Mammary epithelial cell (primary cell): ENCODE results near the gene APBA3.

Experiments used
- EZH2 ChIP-seq: IDR thresholded peaks from 2 replicates; pipeline ENCODE4 v1.6.1; 2012; ENCODE audit warnings: low read length, inconsistent platforms, borderline replicate concordance
- TF ChIP-seq, protein P1 (sequence below), 2 donors: IDR thresholded peaks in 1 of 2; conservative IDR thresholded peaks in 1 of 2; 2 replicates each; pipeline ENCODE4 v1.5.1; 2011 to 2012; ENCODE audit warnings: inconsistent platforms in 2 of 2, low read length in 2 of 2, mild to moderate bottlenecking in 2 of 2, control low read depth in 1 of 2, low read depth in 1 of 2; ENCODE audit not compliant: insufficient read depth in 1 of 2; ENCODE audit errors: extremely low read depth in 1 of 2

DNA sequence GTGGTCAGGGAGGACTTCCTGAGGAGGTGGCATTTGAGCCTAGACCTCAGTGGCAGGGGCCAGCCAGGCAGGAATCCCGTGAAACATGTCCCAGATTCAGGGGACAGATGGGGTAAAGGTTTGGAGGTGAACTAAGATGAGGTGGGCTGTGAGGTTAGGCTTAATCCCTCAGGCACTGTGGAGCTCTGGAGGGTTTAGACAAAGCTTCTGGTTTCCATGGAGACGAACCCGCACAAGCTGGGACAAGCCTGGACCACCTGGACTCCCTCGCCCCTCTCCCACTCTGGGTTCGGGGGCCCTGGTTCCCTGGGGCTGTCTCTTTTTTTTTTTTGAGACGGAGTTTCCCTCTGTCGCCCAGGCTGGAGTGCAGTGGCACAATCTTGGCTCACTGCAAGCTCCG lies 37.6 kb downstream of the APBA3 start:
- TF ChIP-seq, protein P1, sequence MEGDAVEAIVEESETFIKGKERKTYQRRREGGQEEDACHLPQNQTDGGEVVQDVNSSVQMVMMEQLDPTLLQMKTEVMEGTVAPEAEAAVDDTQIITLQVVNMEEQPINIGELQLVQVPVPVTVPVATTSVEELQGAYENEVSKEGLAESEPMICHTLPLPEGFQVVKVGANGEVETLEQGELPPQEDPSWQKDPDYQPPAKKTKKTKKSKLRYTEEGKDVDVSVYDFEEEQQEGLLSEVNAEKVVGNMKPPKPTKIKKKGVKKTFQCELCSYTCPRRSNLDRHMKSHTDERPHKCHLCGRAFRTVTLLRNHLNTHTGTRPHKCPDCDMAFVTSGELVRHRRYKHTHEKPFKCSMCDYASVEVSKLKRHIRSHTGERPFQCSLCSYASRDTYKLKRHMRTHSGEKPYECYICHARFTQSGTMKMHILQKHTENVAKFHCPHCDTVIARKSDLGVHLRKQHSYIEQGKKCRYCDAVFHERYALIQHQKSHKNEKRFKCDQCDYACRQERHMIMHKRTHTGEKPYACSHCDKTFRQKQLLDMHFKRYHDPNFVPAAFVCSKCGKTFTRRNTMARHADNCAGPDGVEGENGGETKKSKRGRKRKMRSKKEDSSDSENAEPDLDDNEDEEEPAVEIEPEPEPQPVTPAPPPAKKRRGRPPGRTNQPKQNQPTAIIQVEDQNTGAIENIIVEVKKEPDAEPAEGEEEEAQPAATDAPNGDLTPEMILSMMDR (conservative IDR thresholded peaks at IDR 0.05 in 1 of 2, IDR thresholded peaks at IDR 0.05 in 1 of 2; ENCODE audit: extremely low read depth in 1 of 2, insufficient read depth in 1 of 2, low read depth in 1 of 2, low read length in 2 of 2): no peak
- TF ChIP-seq EZH2: no peak
